SIG-M5 treated with dmso at 0.1 percent for 504 hours (cell line): ENCODE data around the gene ASS1.

ENCODE experiments used
- DNase-seq: peaks from one replicate; lab custom pipeline; 2025; ENCODE audit not compliant: unreplicated experiment; lab: John Stamatoyannopoulos, UW

Gene ASS1

GRCh38 chr9:130493476-130493875 lies 48.7 kb downstream of the ASS1 start:
- DNase-seq, result no peak

- DNase-seq, result no peak
These were observed 50.3 kb downstream of the ASS1 start for GRCh38 chr9:130495067-130495466.

GRCh38 chr9:130497139-130497538 lies 52.4 kb downstream of the ASS1 start:
- DNase-seq, result no peak

- no peak for DNase-seq
These were observed 53.6 kb downstream of the ASS1 start for GRCh38 chr9:130498298-130498917.

GRCh38 chr9:130498918-130499698 lies 54.3 kb downstream of the ASS1 start:
- no peak for DNase-seq

GRCh38 chr9:130499804-130500263 lies 55.1 kb downstream of the ASS1 start:
- DNase-seq, result peak; percentile 27

GRCh38 chr9:130500340-130501180 lies 55.8 kb downstream of the ASS1 start:
- no peak for DNase-seq

- no peak for DNase-seq
These were observed 56.9 kb downstream of the ASS1 start for GRCh38 chr9:130501639-130502038.

GRCh38 chr9:130508218-130508617 lies 63.5 kb downstream of the ASS1 start:
- no peak for DNase-seq

- no peak for DNase-seq
These were observed 67.4 kb downstream of the ASS1 start for GRCh38 chr9:130512199-130512598.

- no peak for DNase-seq
These were observed 68.3 kb downstream of the ASS1 start for GRCh38 chr9:130513078-130513477.

- DNase-seq, result no peak
These were observed 73.5 kb downstream of the ASS1 start for GRCh38 chr9:130518233-130518632.

- DNase-seq, result no peak
These were observed 74.4 kb downstream of the ASS1 start for GRCh38 chr9:130518943-130519799.

- no peak for DNase-seq
These were observed 75.2 kb downstream of the ASS1 start for GRCh38 chr9:130519927-130520326.

GRCh38 chr9:130521715-130522114 lies 77.0 kb downstream of the ASS1 start:
- DNase-seq, result no peak

GRCh38 chr9:130522233-130522808 lies 77.6 kb downstream of the ASS1 start:
- no peak for DNase-seq

- DNase-seq, result no peak
These were observed 79.2 kb downstream of the ASS1 start for GRCh38 chr9:130523921-130524320.

GRCh38 chr9:130526193-130526853 lies 81.6 kb downstream of the ASS1 start:
- no peak for DNase-seq

- DNase-seq, result no peak
These were observed 82.3 kb downstream of the ASS1 start for GRCh38 chr9:130526854-130527650.
